A549 (cell line): Measurements from ENCODE around the gene SLC44A2.

ENCODE experiments used
- CTCF ChIP-seq: fragments of >200 bp; sonication (Bioruptor Twin); formaldehyde crosslinking; IDR thresholded peaks from 3 replicates; pipeline ENCODE4 v1.5.1; 2016
- HDAC2 ChIP-seq: fragments of 200-600 bp; sonication (generic); IDR thresholded peaks from 2 replicates; pipeline ENCODE4 v1.6.1; 2016
- HMGXB4 ChIP-seq: fragments of 250-450 bp; sonication (Bioruptor Pico); IDR thresholded peaks from 2 replicates; pipeline ENCODE4 v1.5.0; 2021; ENCODE audit warnings: mild to moderate bottlenecking, moderate library complexity, borderline replicate concordance
- POLR2A ChIP-seq: IDR thresholded peaks from 2 replicates; pipeline ENCODE4 v1.6.1; 2012; ENCODE audit warnings: mild to moderate bottlenecking, low read length
- REST ChIP-seq: fragments of 200-600 bp; sonication (generic); IDR thresholded peaks from 2 replicates; pipeline ENCODE4 v1.6.1; 2016; ENCODE audit warnings: antibody characterized with exemption, mild to moderate bottlenecking, moderate library complexity
- RFX5 ChIP-seq: fragments of 450-650 bp; IDR thresholded peaks from 2 replicates; pipeline ENCODE4 v1.7.1; 2014; ENCODE audit warnings: antibody characterized with exemption, mild to moderate bottlenecking, moderate library complexity

GRCh38 chr19:10624585-10624984 is 768 bp upstream of the SLC44A2 start:
- TF ChIP-seq CTCF (no peak), RFX5 (no peak), HDAC2 (no peak), REST (no peak), POLR2A (no peak), HMGXB4 (CRISPR knock-in tag) (no peak)
